OCI-LY3 (cell line): ENCODE results near the gene IL4R.

Source experiments
- CTCF ChIP-seq: fragments of 200-600, 300-600 bp; sonication (generic); IDR thresholded peaks from 2 replicates; pipeline ENCODE4 v1.5.1; 2014; ENCODE audit warnings: antibody characterized with exemption, low read length, low read depth
- EZH2phosphoT487 ChIP-seq: fragments of 200-600 bp; shearing (Covaris generic); IDR thresholded peaks from 2 replicates; pipeline ENCODE4 v1.6.1; 2018; ENCODE audit warnings: antibody characterized with exemption, mixed run types, low read depth

DNA sequence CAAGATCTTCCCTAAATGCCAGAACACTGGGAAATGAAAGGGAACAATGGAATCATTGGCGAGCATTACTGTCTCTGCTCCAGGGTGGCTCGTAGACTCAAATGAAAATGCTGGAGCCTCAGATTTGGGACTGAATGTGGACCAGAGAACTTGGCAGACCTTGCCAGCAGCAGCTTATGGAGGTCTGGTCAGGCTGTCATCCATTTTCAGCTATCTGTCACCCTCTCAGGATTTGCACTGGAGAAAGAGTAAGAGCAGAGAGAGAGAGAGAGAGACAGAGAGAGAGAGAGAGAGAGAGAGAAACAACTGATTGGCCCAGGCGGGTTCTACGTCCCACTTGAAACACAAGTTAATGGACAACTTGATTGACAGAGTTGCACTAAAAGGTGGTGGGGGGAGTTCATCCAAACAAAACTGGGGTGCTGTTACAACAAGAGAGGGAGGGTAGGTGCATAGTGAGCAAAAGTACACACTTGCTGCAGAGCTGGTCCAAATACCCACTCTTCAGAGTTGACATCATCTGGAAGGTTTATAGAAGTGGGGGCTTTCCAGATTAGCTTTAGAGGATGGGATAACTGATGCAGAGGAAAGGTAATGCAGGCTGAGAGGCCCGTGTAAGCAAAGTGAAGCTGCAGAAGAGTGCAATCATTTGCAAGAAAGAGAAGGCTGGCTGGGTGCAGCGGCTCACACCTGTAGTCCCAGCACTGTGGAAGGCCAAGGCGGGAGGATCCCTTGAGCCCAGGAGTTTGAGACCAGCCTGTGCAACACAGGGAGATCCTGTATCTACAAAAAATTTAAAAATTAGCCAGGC is 28.7 kb upstream of the IL4R start:
- no peak for TF ChIP-seq CTCF
- no peak for TF ChIP-seq EZH2phosphoT487
